Measurements from ENCODE around the gene SNX15. TPM values are rescaled to one million over a fixed set of nuclear protein-coding genes. Genes with fewer than 3 reads are reported as not detected.
A peak's percentile ranks its signal among the peaks of the same experiment; 100 is the strongest.

SNX15 gene
- polyA plus RNA-seq, 1 experiment = 8.0 TPM

DNA sequence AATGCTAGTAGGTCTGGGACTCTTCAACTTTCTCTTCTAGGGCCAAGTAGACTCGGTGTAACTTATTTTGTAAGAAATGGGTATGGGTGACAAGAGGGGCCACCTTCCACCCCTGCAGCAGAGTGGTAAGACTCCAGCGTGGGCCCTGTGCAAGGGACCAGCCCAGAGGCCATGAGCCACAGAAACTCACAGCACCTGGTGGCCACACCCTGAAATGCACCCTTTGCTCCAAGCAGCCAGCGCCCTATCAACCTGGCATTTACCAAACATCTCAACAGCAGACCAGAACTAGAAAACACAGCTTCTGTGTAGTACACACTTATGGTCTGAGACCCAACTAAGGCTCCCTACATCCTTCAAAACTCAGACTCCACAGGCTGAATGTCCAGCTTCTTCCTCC lies 50.9 kb downstream of the SNX15 start:
- no peak for DNase-seq (ENCODE audit: low read depth, low spot score)
- Histone ChIP-seq H3K27ac (ENCODE audit: low read depth, low read length) (no peak overlapping the region), H3K4me3 (ENCODE audit: low read depth, low read length) (no peak overlapping the region), H3K27me3 (ENCODE audit: control insufficient read depth, insufficient read depth, low read length) (no peaks in the 10 kb centered on the region), H3K9me3 (ENCODE audit: control insufficient read depth, insufficient read depth, low read length) (no peaks in the 10 kb centered on the region)
- ChIA-PET CTCF (no interaction called here), POLR2A (no interaction called here)
- TF ChIP-seq, protein P1, sequence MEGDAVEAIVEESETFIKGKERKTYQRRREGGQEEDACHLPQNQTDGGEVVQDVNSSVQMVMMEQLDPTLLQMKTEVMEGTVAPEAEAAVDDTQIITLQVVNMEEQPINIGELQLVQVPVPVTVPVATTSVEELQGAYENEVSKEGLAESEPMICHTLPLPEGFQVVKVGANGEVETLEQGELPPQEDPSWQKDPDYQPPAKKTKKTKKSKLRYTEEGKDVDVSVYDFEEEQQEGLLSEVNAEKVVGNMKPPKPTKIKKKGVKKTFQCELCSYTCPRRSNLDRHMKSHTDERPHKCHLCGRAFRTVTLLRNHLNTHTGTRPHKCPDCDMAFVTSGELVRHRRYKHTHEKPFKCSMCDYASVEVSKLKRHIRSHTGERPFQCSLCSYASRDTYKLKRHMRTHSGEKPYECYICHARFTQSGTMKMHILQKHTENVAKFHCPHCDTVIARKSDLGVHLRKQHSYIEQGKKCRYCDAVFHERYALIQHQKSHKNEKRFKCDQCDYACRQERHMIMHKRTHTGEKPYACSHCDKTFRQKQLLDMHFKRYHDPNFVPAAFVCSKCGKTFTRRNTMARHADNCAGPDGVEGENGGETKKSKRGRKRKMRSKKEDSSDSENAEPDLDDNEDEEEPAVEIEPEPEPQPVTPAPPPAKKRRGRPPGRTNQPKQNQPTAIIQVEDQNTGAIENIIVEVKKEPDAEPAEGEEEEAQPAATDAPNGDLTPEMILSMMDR (IDR thresholded peaks at IDR 0.05; ENCODE audit: low read depth, low read length) = peak; percentile 57

DNA sequence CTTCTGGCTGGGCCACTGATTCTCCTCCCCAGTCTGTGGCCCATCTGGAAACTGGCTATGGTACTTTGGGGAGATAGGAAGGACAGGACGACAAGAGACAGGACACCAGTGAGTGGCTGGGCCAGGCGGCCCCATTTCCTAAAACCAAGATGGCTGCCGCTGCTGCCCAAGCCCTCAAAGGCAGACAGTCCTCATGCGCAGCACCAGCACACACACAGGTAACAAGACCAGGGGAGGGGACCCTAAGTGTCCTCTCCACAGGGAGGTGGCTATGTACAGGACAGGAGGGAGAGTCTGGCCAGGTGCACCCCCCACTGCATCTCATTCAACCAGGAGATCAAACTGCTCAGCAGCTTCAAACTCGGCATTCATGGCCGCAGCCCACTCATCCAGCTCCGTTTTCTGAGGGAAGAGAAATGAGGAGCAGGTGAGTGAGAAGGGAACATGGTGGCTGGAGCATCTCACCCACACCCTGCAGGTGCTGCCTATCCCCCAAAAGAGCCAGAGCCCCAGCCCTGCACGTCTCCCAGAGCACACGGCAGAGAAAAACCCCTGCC lies 51.6 kb downstream of the SNX15 start:
- TF ChIP-seq, protein P1 (IDR thresholded peaks at IDR 0.05; ENCODE audit: low read depth, low read length) = no peak
- ChIA-PET POLR2A (no interaction called here), CTCF (no interaction called here)
- no peak for DNase-seq (ENCODE audit: low read depth, low spot score)
- Histone ChIP-seq H3K27me3 (ENCODE audit: control insufficient read depth, insufficient read depth, low read length) (no peaks in the 10 kb centered on the region), H3K4me3 (ENCODE audit: low read depth, low read length) (no peak overlapping the region), H3K9me3 (ENCODE audit: control insufficient read depth, insufficient read depth, low read length) (no peaks in the 10 kb centered on the region; the same call in 1 of the 2 replicates), H3K27ac (ENCODE audit: low read depth, low read length) (no peak overlapping the region)

DNA sequence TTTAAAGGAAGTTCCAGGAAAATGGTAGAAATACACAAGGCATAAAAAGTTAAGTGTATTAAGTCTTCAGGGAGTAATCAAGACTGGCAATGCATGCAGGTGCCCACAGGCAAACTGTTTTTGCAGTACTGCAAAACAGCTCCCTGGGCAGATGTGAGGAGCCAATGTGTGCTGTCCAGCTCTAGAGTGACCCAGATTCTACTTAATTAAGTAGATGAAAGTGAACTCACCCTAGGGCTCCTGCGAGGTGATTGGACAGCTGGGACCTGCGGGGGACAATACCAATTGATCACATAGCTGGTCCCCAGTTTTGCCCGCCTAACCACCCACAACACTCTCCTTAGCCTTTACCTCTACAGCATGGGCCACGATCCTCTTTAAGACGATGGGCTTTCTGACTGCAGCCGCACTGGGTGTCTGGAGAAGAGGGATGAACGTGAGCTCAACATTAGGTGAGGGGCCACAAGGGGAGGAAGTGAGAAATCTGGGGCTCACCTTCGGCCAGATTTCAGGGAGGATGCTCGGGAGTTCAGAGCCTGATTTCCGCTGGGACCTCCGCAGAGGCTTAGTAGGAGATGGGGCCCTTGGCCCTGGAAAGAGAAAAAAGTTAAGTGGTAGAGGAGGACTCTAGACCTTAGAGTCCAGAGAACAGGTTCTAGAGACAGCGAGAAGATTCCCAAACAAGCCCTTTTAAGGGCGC lies 56.0 kb downstream of the SNX15 start:
- DNase-seq (ENCODE audit: low read depth, low spot score) = no peak

DNA sequence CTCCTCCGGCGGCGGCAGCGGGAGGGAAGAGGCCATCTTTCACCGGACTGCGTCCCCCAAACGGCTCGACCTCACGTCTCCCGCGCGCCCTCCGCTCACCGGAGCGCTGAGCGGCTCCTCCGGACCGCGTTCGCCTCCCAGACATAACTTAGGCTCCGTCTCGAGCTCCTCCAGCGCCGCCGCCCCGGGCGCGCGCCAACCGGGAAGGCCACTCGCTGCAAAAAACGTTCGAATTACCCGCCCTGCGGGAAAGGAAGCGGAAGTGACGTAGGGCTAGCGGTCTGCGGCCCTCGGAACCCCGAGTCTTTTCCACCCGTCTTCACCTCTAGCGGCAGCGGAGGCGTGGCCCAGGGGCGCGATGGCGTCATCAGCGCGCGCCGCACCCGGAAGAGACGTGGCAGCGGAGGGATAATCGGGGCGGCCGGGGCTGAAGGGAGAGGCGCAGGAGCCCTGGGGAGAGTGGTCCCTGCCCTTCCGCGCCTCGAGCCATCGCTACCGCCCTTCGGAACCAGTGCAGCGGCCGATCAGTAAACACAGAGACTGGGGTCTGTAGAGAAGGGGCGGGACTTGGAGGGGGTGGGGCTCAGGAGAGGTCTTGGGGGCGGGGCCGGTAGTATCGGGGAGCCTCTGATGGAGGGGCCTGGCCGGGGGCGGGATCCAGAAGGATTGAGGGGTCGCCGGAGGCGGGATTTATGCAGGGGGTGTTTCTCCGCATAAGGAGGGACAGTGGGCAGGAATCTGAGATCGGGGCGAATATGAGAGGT lies 56.8 kb downstream of the SNX15 start, which contains the start of the genes CDCA5 and ZFPL1:
TSS of gene CDCA5 (minus strand) at position 207 of the 764 bp plus-strand sequence. CDS start at position 145, 62 bp downstream.
TSS of gene ZFPL1 (plus strand) at position 389 of the 764 bp plus-strand sequence. CDS start 477 bp downstream, outside the sequence.
- TF ChIP-seq, protein P1 (IDR thresholded peaks at IDR 0.05; ENCODE audit: low read depth, low read length) = no peak
- Histone ChIP-seq H3K27ac (ENCODE audit: low read depth, low read length) (peak within 1 kb of the TSS; percentile 98), H3K4me3 (ENCODE audit: low read depth, low read length) (peak within 1 kb of the TSS; percentile 94), H3K9me3 (ENCODE audit: control insufficient read depth, insufficient read depth, low read length) (no peaks in the 10 kb centered on the region; the same call in 1 of the 2 replicates), H3K27me3 (ENCODE audit: control insufficient read depth, insufficient read depth, low read length) (no peaks in the 10 kb centered on the region)
- peak; percentile 87 for DNase-seq (ENCODE audit: low read depth, low spot score)
- CTCF ChIA-PET = interaction anchor here (1.3 kb wide), 1 partner anchor 70 kb away, joined by 6 read pairs; the partner anchor contains the start of gene ARL2
- POLR2A ChIA-PET = no interaction called here

More for the DNA sequence above, 56.0 kb downstream of the SNX15 start:
- TF ChIP-seq, protein P1 (IDR thresholded peaks at IDR 0.05; ENCODE audit: low read depth, low read length) = no peak
- CTCF ChIA-PET = interaction anchor here (1.1 to 1.3 kb wide), 2 partner anchors 69 to 70 kb away, joined by 3 to 6 read pairs; partner anchors contain the start of gene ARL2
- H3K9me3 ChIP-seq (ENCODE audit: control insufficient read depth, insufficient read depth, low read length) = no peaks in the 10 kb centered on the region; the same call in 1 of the 2 replicates
- H3K27ac ChIP-seq (ENCODE audit: low read depth, low read length) = peak overlapping the region; percentile 98
- POLR2A ChIA-PET = no interaction called here
- H3K4me3 ChIP-seq (ENCODE audit: low read depth, low read length) = peak overlapping the region; percentile 94
- no peaks in the 10 kb centered on the region for H3K27me3 ChIP-seq (ENCODE audit: control insufficient read depth, insufficient read depth, low read length)

Measured in AG04450 (cell line).